ENCODE data around the gene EHBP1.
"Not testable (repeated sequence)": the region's sequence is repeated elsewhere in the genome, so short reads cannot be mapped to it uniquely, and the experiment has no call there.

The EHBP1 gene

DNA sequence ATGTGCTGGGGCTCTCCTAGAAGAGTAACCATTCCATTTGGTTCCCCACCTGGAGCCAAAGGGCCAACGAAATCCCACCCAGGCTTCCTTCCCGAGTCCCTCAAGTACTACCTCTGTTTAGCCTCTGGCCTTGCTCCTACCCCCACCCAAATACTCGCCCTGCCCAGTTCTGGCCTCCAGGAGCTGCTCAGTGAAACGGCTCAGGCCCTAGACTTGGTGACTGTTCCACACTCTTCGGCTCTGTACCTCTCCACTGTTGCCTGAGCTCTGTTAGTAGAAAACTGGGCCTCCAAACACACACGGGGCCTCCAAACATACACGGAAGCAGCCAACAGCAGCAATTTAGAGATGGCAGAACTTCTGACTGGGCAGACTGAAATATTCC lies 349.3 kb downstream of the EHBP1 start:
- no peak for DNase-seq

DNA sequence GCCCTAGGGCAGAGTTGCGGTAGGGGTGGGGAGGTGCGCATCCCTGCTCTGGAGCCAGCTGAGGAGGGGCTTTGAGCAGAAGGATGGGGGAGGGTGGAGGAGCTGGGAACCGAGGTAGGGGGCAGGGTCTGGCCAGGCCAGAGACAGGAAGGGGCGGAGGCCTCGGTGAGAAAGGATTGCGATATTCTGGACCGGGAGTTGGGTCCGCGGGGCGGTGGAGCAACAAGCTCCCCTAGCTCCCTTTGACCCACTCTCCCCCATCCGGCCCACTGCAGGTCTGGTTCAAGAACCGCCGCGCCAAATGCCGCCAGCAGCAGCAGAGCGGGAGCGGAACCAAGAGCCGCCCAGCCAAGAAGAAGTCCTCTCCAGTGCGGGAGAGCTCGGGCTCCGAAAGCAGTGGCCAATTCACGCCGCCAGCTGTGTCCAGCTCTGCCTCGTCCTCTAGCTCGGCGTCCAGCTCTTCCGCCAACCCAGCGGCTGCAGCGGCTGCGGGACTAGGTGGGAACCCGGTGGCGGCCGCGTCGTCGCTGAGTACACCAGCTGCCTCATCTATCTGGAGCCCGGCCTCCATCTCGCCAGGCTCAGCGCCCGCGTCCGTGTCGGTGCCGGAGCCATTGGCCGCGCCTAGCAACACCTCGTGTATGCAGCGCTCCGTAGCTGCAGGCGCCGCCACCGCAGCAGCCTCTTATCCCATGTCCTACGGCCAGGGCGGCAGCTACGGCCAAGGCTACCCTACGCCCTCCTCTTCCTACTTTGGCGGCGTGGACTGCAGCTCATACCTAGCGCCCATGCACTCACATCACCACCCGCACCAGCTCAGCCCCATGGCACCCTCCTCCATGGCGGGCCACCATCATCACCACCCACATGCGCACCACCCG lies 350.0 kb downstream of the EHBP1 start:
- DNase-seq, result no peak

DNA sequence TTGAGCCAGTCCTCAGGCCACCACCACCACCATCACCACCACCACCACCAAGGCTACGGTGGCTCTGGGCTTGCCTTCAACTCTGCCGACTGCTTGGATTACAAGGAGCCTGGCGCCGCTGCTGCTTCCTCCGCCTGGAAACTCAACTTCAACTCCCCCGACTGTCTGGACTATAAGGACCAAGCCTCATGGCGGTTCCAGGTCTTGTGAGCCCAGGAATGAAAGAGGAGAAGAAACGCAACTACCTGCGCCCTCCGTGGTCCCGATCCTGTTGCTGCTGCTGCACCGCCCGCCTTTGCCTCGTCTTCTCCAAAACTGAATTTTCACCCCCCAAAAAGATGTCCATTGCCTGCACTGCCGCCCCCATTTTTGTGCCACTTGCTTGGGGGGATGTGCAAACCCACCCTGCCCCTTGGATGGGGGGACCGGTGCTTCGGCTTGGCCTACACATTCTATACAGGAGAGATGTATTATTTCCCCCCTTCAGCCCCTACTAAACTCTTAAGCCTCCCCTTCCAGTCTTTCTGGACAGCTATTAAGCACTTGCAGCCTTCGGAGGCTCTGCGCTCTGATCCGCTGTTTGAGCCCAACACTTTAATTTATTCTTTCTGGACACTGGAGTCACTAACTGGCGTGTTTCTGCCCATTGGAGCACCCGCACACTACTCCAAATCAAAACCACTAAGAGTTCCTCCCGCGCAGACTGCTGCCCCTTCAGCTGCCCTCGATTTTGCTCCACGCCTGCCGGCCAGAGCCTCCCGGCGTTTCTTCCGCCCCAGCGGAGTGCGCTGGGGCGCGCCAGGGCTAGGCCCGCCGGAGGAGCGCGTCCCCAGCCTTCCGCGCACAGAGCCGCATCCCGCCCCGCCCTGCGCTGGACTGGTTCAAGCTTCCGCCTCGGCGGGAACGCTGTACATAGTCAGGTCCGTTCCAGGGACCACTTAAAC lies 350.9 kb downstream of the EHBP1 start:
- no peak for DNase-seq

DNA sequence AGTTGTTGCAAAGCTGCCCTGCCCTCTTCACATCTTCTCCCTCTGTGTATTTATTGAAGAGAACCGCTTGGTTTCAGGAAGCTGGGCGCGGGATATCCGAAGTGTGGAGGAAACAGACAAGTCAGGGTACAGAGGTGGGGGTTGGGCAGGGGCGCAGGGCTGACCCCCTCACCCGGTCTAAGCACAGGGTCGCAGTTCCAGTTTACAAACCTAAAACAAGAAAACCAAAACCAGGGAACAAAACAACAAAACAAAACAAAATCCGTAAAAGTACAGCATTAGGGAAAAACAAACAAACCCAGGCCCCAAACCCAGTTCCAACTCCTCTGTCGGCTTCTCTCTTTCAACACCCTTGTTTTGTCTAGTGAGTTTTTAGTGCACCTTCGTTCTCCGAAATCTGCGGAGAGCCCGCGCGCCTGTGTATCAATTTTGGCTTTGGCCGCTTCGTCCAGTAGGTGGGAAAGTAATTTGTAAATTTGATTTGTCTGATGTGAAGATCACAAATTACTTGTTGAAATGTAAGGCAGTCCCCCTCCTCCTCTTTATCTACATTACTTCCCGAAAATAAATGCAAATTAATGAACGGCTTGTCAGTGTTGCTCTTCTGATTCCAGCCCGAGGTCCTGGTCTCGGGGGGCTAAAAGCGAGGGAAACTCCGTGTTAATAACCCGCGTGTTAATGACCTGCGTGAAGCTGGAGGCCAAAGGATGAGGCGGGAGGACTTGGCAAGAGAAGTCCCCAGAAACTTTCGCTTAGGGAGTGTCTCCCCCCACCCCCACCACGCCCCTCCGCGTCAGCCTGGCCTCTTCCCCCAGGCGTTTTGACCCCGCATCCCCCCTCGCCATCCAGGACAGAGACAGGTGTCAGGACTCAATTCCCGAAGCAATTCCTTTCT lies 352.0 kb downstream of the EHBP1 start:
- DNase-seq, result no peak

DNA sequence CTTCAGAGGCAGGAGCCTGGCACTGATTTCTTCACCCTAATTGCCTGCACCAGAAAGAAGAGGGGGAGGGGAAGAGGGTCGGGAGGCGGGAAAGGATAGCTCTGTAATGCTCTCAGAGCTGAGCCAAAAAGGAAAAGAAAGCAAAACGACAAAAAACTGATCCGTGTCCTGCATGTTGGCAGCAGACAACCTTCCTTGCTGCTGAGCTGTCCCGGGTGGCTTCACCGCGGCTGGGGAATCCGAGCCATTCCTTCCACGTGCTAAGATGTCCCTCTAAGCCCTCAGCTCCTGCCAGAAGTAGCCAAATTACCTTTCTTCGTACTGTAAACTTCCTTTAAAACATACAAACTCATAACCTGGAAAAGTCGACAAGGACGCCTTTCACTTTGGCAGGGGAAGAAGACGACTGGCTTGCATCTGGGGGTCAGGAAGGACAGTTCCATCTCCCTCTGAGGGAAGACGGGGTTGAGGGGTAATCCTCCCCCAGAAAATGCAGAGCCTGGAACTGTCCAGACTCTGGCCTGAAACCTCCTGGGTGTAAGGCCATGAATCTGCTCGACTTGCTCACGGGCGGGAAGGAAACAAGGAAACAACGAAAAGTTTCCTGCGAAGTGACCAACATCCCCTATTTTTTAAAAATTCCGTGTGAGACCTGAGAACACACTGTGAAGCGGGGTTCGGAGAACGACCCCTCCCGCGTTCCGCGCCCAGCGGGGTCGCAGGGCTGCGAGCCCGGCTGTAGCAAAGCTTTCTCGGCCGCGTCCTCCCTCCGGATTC lies 352.8 kb downstream of the EHBP1 start:
- DNase-seq, result no peak

DNA sequence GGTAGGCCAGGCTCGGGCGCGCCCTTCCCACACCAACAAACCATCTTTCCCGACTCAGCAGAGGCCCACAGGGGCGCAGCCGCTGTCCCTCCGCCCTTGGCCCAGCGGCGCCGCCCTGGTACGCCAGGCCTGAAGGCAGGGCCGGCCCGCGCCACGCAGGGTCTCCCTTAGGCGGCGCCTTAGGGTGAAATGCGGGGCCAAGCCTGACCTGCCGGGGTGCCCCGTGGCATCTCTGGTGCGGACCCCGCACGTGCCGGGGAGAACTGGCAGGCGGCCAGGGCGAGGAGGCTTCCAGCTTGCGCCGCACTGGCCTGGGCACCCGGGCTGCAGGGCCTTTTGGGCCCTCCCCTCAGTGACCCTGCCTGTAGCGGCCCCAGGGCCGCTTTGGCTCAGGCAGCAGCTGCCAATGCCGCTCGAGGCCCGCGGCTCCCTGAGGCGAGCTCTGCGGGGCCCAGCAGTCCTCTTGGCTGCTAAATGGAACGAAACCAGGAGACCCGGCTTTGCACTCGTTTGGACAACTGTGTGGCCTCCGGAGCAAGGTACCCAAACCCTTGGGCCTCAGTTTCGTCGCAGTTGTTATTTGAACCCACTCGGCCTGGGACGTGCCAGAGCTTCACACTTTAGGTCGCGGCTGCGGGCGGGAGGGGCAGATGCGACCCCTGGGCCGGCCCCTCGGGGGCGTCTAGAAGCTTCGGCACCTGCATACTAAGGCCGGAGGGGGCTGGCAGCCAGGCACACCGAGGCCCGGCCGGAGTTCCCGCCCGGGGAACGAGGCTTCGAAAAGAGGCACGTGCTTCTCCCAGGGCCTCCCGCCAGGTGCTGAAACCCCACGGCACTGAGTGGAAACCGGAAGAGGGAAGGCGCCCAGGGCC lies 353.6 kb downstream of the EHBP1 start:
- no peak for DNase-seq

DNA sequence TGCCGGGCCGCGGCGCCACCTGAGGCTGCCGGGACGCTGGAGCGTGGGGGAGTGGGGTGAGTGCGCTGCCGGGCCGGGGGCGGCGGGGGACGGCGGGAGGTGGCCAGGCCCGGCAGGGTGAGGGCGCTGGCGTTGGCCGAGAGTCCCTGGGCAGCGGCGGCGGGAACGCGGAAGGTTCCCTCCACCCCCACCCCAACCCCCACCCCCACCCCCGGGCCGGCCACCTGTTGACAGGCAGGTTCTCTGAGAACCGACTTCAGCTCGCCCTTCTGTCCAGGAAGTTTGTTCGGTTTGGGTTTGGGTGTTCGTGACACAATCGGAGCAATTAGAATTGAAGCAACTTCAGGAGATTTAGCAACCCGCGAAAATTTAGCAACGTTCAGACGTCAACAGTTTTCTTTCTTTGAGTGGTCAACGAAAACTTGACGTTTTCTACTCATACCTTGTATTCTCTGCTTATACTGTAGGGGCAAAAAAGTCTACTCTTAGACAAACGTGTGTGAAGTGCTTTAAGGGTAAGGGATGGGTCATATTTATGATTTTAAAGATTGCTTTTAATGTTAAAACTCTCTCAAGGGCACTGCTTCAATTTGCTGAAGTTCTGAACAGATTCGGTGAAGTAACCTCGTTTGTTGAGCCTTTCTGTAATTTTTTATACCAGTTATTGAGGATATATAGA lies 354.4 kb downstream of the EHBP1 start:
- no peak for DNase-seq

DNA sequence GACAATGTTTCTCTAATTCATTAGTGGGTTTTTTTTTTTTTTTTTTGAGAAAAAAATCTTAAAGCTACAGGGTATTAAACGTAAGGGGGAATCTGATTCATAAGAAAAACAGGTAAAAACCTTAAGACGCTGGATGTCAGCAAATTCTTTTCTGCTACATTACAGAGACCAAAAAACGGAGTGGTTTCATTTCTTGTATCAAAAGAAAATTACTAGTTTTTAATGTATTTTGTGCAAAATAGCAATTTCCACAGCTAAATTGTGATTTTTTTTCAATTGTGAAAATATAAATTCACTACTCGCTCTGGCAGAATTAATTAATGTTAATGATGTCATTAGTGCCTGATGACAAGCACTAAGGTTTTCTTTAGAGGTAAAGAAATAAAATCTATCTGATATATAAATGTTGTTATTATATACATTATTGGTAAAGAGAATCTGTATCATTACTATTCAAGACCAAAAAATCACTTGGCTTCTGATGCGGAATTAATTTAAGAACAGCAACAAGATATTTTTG lies 355.0 kb downstream of the EHBP1 start:
- DNase-seq, result no peak

DNA sequence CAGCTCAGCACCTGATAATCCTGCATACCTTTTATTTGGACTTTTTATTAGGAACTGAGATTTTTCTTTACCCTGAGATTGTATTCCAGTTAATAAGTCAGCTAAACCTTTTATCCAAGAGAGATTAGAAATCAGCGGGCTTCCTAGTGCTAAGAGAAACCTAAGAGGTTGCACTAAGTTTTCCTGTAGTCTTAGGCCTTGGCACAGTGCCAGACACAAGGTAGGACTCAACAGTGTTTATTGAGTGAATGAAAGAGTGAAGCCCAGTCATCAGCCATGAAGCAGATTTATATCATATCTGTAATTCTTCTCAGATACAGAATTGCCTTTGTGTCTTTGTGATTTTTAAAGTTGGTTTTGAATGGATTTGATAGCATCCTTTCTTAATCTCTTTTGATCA lies 358.7 kb downstream of the EHBP1 start:
- no peak for DNase-seq

DNA sequence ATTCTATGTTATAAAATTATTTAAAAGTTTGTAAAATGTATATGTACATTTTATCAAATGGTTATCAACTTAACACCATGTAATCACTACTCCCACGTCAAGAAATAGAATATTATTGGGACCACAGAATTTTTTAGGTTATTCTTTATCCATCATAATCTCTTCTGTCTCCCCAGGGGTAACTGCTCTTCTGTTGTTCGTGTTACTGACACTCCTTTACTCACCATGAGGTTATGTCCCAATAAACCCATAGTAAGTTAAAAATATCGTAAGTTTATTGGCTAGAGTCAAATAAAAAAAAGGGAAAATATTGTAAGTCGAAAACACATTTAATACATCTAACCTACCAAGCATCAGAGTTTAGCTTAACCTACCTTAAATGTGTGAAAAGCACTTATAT lies 359.1 kb downstream of the EHBP1 start:
- no peak for DNase-seq

DNA sequence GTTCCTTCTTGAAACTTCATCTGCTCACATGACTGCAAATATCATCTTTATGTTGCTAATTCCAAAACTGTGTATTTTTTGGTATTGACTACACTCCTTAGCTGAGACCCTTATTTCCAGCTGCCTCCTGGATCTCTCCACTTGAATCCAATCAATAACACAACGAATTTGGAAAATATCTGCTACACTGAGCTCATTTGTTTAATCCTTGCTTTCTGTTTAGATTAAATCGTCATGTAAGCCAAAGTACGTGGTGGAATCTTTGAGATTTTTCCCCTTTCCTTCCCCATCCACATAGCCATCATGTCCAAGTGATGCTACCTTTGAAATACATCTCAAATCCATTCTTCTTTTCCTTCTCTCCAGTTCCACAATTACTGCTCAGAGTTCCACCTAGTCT lies 360.8 kb downstream of the EHBP1 start:
- no peak for DNase-seq

DNA sequence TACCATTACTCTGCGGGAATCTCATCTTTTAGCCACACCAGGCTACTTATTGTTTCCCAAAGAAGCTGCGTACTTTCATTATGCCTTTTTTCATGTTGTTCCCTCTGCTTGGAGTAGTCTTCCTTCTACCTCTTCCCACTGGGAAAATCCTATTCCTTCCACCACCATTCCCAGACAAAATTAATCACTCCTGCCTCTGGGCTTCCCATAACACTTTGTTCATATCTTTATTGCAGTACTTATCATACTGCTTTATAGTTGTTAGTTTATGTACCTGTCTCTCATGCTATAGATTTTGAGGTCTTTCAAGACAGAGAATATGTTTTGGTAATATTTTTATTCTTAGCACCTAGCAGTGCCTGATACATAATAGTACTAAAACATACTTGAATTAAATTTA lies 361.3 kb downstream of the EHBP1 start:
- DNase-seq, result no peak

DNA sequence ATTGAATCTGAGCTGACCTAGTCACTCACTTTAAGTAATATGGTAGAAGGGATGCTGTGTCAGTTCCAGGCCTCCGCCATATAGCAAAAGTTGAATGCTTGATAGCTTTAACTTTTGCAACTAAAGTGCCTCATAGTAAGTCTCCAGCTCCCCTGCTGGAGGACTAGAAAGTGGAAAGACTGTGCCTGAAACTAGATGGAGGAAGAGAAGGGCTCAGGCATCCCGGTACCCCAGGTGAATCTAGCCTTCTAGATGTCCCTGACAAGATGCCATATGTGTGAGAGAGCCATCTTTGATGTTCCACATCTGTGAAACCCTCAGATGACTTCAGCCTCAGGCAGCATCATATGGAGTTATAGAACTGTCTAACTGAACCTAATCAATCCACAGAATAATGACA lies 366.2 kb downstream of the EHBP1 start:
- DNase-seq, result no peak

DNA sequence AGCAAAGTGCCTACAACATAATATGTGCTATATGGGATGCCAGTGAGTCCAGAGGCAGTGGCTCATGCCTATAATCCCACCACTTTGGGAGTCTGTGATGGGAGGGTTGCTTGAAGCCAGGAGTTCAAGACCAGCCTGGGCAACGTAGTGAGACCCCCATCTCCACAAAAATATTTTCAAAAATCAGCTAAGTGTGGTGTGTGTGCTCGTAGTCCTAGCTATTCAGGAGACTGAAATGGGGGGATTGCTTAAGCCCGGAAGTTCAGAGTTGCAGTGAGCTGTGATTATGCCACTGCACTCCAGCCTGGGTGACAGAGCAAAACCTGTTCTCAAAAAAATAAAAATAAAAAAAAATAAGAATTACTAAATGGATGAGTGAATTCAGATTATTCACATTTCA lies 368.5 kb downstream of the EHBP1 start:
- no peak for DNase-seq

DNA sequence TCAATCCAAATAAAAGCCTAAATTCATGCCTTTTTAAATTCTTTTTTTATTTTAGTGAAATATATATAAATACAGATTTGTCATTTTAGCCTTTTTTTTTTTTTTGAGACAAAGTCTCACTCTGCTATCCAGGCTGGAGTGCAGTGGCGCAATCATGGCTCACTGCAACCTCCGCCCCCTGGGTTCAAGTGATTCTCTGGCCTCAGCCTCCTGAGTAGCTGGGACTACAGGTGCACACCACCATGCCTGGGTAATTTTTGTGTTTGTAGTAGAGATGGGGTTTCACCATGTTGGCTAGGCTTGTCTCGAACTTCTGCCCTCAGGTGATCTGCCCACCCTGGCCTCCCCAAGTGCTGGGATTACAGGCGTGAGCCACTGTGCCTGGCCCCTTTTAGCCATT lies 368.9 kb downstream of the EHBP1 start:
- not testable (repeated sequence) for DNase-seq

DNA sequence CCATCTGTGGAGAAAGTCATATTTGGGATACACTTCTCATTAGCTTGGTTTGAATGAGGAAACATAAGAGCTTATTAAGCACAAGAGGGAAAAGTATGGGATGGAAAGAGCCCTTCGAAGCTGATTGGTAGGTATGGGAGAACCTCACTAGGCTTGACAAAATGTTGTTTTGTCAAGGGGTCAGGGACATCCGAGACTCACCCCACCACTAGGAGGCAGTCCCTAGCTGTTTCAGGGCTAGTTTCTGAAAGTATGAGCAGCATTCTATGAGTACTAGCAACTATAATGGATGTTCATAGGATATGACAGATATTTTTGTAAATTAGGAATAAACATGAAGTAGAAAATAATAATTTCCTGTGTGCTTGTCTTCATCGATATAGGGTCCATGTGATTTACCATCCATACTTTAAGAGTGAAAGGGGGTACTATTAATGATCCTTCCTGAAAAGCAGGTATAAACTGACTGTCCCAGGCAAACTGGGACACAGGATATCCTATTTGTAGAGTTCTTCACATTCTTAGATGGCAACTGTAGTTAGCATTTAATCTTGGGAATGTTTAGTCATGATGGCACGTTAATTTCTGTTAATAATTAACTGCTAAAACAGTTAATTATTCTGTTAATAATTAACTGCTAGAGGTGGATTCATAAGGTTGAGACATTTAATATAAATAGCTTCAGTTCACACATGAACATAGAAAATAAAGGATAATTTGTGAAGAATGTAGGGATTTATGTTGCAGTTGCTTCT lies 373.5 kb downstream of the EHBP1 start:
- DNase-seq, result no peak

DNA sequence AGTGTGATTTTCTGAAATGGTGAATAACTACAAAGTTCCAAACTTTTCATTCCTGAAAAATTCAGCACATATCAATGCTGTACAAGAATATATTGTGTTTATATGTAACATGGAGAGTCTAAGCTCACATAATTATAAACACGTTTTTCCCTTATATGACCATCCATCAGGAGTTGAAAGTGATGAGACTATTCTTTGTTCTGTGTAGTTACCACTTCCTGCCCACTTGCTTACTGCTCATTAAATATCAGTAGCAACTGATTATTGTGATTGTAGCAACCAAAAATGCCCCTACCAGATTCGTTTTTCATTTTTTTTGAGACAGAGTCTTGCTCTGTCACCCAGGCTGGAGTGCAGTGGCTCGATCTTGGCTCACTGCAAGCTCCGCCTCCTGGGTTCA lies 375.9 kb downstream of the EHBP1 start:
- no peak for DNase-seq

DNA sequence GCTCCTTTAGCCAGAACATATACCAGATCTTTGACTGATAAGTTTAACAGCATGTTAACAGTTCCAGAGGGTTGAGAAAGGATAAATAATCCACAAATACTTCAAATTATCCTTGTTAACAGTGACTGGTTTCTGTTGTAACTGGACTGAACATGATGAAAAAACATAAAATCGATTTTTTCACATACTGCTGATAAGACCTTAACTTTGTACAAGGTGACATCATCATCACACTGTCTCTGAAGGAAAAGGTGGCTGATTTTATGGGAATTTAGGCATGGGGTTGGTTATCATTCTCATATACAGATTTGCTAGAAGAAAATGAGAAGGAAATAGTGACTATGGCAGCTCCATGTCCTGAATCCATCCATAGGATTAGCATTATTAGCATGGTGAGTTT lies 381.2 kb downstream of the EHBP1 start:
- DNase-seq, result no peak

DNA sequence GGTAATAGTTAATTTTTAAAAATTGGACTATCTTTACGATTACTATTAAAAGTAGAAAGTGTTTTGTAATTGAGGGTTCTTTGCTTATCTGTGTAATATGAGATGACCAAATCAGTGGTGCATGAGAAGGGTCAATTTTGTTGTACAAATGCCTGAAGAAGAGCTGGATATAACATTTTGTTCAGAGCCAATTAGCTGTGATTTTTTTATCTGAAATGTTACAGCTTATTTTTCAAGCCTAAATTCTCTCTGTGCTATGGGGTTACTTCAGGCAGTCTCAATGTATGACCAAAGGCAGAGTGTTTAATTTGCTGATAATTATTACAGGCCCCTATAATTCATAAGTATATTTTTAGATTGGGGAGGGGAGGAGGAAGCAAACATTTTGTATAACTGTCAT lies 386.9 kb downstream of the EHBP1 start:
- no peak for DNase-seq

DNA sequence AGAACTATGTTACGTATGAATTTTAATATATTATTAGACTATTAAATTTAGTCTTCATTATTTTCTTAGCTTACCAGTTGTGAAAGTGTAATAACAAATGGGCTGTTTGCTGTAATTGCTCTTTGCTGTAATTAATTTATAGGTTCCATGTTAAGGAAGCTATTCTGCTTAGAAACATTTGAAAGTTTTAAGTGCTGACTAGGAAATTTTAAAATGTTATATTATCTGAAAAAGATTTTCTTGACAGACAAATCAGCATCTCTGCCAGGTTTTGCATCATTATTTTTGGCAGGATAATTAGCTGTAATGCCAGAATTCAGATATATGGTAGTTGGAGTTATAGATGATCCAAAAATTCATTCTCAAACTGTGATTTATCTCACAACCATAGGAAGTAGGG lies 387.3 kb downstream of the EHBP1 start:
- no peak for DNase-seq

Measured in NCI-H187 treated with DMSO at 0.1 percent for 48 hours (cell line).